ENCODE data around the gene ATP5F1B. TPM values are rescaled to one million over a fixed set of nuclear protein-coding genes. Genes with fewer than 3 reads are reported as not detected.

Gene ATP5F1B
- total and polyA plus RNA-seq, 2 of the 8 experiments (the other 6 are each of a cell fraction or from before 2014, with no cell fraction given), result 900 to 1,522 TPM

GRCh38 chr12:56684745-56685359, 39.1 kb upstream of the ATP5F1B start:
- Histone ChIP-seq H3K56ac (replicated peaks; ENCODE audit: insufficient read length, low read depth, low read length) (no peak overlapping the region), H2AK5ac (ENCODE audit: low read depth, low read length) (no peak overlapping the region), H3K23me2 (ENCODE audit: low read depth, low read length) (peaks cover 7% of the 10 kb centered on the region), H2BK15ac (ENCODE audit: low read length) (no peak overlapping the region), H2BK120ac (replicated peaks; ENCODE audit: low read depth, low read length) (no peak overlapping the region), H3K4ac (replicated peaks; ENCODE audit: insufficient read length, low read depth, low read length) (no peak overlapping the region), H3K23ac (ENCODE audit: insufficient read length) (no peak overlapping the region), H3K36me3 (ENCODE audit: control insufficient read depth in 2 of 4, insufficient read depth in 4 of 4, low read length in 3 of 4) (peaks cover 0 to 25% (median 2%) of the 10 kb centered on the region in 4 experiments; a peak in 2 of 8 replicates), H2BK12ac (ENCODE audit: low read depth, low read length) (no peak overlapping the region), H3K79me2 (ENCODE audit: control insufficient read depth in 1 of 2, insufficient read depth in 2 of 2, low read length in 2 of 2) (peaks cover 67 to 79% of the 10 kb centered on the region in 2 experiments), H2BK20ac (ENCODE audit: low read length) (no peak overlapping the region), H2AFZ (ENCODE audit: low read length) (no peak overlapping the region), H3K14ac (ENCODE audit: insufficient read length) (no peak overlapping the region), H3K18ac (ENCODE audit: extremely low read depth, low read length) (no peak overlapping the region), H4K5ac (ENCODE audit: insufficient read length, low read depth, low read length) (no peak overlapping the region), H3K27me3 (replicated peaks in 1 of 4; ENCODE audit: control insufficient read depth in 3 of 4, extremely low read depth in 1 of 4, insufficient read depth in 3 of 4, low read length in 3 of 4) (no peaks in the 10 kb centered on the region), H4K20me1 (replicated peaks in 1 of 2; ENCODE audit: control insufficient read depth in 1 of 2, insufficient read depth in 2 of 2, low read length in 2 of 2) (peaks cover 20 to 28% of the 10 kb centered on the region in 2 experiments), H3K4me1 (replicated peaks in 1 of 4; ENCODE audit: control insufficient read depth in 3 of 4, insufficient read depth in 4 of 4, low read length in 3 of 4) (peaks cover 0 to 3% (median 0%) of the 10 kb centered on the region in 4 experiments; a peak in 3 of 7 replicates), H3K9me3 (ENCODE audit: insufficient read depth in 2 of 2, low read depth in 1 of 2, low read length in 1 of 2) (no peaks in the 10 kb centered on the region), H2BK5ac (ENCODE audit: low read depth, low read length) (no peak overlapping the region), H4K8ac (ENCODE audit: extremely low read depth, insufficient read depth, low read length) (no peak overlapping the region), H3K4me2 (ENCODE audit: insufficient read depth in 1 of 2, low read depth in 2 of 2, low read length in 2 of 2) (peak overlapping the region; percentile 40 to 100), H3K9ac (replicated peaks in 1 of 4; ENCODE audit: extremely low read depth in 1 of 4, low read depth in 3 of 4, low read length in 3 of 4) (no peak overlapping the region; a peak in 2 of 7 replicates), H4K91ac (replicated peaks; ENCODE audit: insufficient read length, low read length) (no peak overlapping the region), H3K4me3 (ENCODE audit: extremely low read depth in 1 of 4, insufficient read depth in 2 of 4, low read depth in 3 of 4, low read length in 4 of 4) (peak overlapping the region in 3 of 4 experiments; percentile 11 to 81 (median 14); a peak in 5 of 8 replicates), H3K79me1 (ENCODE audit: low read depth, low read length) (no peaks in the 10 kb centered on the region; the same call in 1 of the 2 replicates), H3K27ac (ENCODE audit: low read depth, low read length) (no peak overlapping the region)
- CTCF ChIA-PET (ENCODE audit: partially characterized antibody), result interaction anchor here (0.8 to 2.7 kb wide), 2 partner anchors 49 to 74 kb away, joined by 3 to 10 read pairs; no protein-coding TSS in a partner anchor
- 87% methylated on average over 8 of the region's 8 CpGs; no CpG with 5 or more reads in 1 of the 2 experiments for WGBS, 2 experiments (ENCODE audit: extremely low coverage in 1 of 2, insufficient coverage in 1 of 2, insufficient read length in 1 of 2, insufficient replicate concordance in 2 of 2, low coverage in 1 of 2, low lambda C conversion rate in 2 of 2, missing lambda C conversion rate in 1 of 2)
- FAIRE-seq (no peak), DNase-seq (ENCODE audit: low read depth in 1 of 2, low spot score in 2 of 2) (no peak)
- POLR2A ChIA-PET (ENCODE audit: partially characterized antibody), result interaction anchor here (0.7 to 52.4 kb wide), 9 partner anchors 12 to 55 kb away, joined by 3 to 1406 read pairs (median 46); partner anchors contain the start of genes ATP5F1B, BAZ2A, NACA and PRIM1
- no peak for TF ChIP-seq CBX5 (IDR thresholded peaks at IDR 0.05; ENCODE audit: low read depth, low read length)
- TF ChIP-seq CBX8 (IDR thresholded peaks at IDR 0.05; ENCODE audit: borderline replicate concordance, low read depth, low read length), result no peak
- TF ChIP-seq POLR2A (IDR thresholded peaks at IDR 0.05; ENCODE audit: control extremely low read depth in 1 of 2, low read depth in 2 of 2, low read length in 2 of 2), result no peak
- TF ChIP-seq FOSL1 (IDR thresholded peaks at IDR 0.05; ENCODE audit: insufficient read depth, low read depth, low read length), result no peak
- TF ChIP-seq BRCA1 (IDR thresholded peaks at IDR 0.05; ENCODE audit: low read depth, low read length), result no peak
- TF ChIP-seq MAFK (IDR thresholded peaks at IDR 0.05; ENCODE audit: low read depth, low read length), result no peak
- TF ChIP-seq JUND (IDR thresholded peaks at IDR 0.05; ENCODE audit: low read length), result no peak
- TF ChIP-seq GTF2F1 (IDR thresholded peaks at IDR 0.05; ENCODE audit: borderline replicate concordance, low read depth, low read length), result no peak
- TF ChIP-seq, protein P1, sequence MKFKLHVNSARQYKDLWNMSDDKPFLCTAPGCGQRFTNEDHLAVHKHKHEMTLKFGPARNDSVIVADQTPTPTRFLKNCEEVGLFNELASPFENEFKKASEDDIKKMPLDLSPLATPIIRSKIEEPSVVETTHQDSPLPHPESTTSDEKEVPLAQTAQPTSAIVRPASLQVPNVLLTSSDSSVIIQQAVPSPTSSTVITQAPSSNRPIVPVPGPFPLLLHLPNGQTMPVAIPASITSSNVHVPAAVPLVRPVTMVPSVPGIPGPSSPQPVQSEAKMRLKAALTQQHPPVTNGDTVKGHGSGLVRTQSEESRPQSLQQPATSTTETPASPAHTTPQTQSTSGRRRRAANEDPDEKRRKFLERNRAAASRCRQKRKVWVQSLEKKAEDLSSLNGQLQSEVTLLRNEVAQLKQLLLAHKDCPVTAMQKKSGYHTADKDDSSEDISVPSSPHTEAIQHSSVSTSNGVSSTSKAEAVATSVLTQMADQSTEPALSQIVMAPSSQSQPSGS (IDR thresholded peaks at IDR 0.05; ENCODE audit: low read length), result no peak
- no peak for TF ChIP-seq RXRA (IDR thresholded peaks at IDR 0.05; ENCODE audit: insufficient read depth, low read depth, low read length)
- TF ChIP-seq NRF1 (IDR thresholded peaks at IDR 0.05; ENCODE audit: low read depth, low read length), result no peak
